GM18526 (cell line): ENCODE measurements around the gene ZNF831.

Experiments used
- POLR2A ChIP-seq: IDR thresholded peaks from 3 replicates; pipeline ENCODE4 v1.6.1; 2011; ENCODE audit not compliant: insufficient read length; ENCODE audit errors: extremely low read depth

Gene ZNF831

DNA sequence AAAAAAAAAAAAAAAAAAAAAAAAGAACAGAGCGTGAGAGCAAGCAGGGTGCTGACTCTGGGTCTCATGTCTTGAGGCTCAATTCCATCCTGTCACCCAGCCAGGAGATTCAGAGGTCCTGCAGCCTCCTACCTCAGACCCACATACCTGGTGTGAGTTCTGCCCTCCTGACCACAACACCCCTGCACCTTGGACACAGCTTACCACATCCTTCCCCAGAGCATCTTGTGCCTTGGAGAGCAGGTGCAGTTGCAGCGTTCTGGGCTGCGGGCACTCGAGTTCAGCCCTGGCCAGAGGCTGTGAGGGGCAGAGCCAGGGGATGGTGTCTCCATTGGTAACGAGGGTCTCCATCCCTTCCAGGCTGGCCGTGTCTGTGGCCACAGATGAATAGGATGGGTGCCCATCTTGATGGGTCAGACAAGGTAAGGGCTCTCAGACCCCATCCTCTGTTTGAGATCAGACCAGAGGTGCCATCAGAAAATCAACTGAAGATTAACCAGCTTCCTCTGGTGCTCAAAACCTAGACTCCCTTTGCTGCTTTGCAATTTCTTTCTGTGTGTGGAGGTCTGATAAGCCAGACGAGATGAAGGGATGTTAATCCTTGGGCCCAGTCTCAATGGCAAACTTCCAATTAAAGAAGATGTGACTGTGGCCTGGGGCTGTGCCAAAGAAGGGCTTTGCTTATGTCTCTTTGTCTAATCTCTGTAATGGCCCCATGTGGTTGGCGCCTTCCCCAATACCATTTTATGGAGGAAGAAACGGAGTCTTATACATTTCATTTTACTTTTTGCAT, 14.7 kb upstream of the ZNF831 start:
- TF ChIP-seq POLR2A, result no peak

DNA sequence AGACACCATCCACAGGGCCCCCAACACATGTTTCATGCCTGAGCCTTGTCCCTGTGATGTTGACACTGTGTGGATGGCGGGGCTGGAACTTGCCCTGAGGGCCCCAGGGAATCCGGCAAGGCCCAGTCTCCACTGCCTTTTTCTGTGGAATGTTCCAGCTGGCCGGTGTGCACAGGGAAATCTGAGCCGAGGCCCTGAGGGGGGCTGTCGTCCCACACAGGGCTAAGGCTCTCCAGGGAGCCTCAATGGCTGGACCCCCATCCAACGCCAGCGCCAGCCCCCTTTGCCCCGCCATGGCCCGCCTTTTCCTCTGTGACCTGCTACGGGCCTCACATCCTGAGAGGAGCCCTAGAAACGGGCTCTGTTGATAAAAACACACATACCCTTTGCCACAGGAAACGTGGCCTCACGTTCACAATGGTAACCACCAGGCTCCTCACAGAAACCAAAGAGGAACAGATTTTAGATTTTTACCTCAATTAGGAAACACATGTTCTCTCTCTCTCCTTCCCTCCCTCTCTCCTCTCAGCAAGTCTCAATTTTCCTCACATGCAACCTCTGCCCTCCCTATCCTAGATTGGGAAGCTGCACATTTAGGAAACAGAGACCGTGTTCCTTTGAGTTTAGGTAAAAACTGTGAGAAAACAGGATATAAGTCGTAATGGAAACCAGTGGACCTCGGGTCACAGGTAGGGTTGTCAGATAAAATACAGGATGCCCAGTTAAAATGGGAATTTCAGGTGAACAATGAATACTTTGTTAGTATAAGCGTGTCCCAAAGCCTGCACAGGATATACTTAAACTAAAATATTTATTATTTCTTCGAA, 13.7 kb upstream of the ZNF831 start:
- no peak for TF ChIP-seq POLR2A

DNA sequence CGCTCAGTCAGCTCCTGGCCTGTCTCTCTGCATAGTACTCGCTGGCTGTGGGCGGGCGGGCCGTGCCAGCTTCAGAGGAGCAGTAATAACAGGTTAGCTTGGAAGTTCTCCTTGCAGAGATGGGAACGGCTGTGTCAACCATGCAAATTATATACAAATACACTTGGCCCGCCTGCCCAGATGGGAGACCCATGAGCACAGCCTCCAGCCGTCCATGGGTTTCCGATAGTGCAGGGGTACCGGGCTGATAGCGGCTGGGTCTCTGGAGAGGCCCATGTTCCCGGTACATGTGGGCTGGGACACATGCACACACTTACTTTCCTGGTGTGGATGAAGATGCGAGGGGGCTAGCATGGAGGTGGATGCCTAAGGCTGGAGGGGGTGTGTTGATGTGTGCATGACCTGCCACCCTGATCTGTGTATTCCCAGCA, 12.8 kb upstream of the ZNF831 start:
- TF ChIP-seq POLR2A, result no peak

DNA sequence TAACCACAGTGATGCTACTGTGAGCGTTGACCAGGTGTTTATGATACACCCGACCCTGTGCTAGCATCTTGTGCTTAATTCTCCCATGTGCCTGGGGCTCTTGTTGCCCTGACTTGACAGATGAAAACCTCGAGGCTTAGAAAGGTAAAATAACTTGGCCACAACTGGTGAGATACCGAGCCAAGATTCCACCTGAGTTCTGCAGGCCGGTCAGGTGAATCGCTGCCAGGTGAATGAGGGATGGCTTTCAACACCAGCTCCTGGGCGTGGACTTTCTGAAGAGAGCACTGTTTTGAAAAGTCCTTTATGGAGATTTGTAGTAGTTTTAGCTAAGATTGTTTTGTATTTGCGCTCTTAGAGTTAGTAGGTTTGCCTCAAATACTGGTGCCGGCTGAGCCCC, 12.2 kb upstream of the ZNF831 start:
- no peak for TF ChIP-seq POLR2A

- no peak for TF ChIP-seq POLR2A
These were observed 11.8 kb upstream of the ZNF831 start for GRCh38 chr20:59151820-59152219.

GRCh38 chr20:59152559-59153354, 10.9 kb upstream of the ZNF831 start:
- TF ChIP-seq POLR2A, result no peak

DNA sequence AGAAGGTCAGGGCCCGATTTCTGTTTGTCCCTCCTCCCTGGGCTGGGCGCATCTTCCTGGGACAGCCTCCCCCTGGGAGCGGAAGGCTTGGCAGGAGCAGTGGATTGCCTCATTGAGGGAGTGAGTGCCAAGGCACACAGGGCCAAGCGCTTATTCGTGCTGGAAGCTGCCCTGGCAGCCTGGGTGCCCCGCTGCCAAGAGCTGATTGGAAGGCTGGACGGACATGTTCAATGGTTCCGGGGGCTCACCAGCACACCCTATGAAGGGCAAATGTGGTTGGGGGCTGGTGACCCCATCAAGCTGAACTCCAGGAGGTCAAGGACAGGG, 10.3 kb upstream of the ZNF831 start:
- no peak for TF ChIP-seq POLR2A

GRCh38 chr20:59153832-59154231, 9.8 kb upstream of the ZNF831 start:
- no peak for TF ChIP-seq POLR2A

DNA sequence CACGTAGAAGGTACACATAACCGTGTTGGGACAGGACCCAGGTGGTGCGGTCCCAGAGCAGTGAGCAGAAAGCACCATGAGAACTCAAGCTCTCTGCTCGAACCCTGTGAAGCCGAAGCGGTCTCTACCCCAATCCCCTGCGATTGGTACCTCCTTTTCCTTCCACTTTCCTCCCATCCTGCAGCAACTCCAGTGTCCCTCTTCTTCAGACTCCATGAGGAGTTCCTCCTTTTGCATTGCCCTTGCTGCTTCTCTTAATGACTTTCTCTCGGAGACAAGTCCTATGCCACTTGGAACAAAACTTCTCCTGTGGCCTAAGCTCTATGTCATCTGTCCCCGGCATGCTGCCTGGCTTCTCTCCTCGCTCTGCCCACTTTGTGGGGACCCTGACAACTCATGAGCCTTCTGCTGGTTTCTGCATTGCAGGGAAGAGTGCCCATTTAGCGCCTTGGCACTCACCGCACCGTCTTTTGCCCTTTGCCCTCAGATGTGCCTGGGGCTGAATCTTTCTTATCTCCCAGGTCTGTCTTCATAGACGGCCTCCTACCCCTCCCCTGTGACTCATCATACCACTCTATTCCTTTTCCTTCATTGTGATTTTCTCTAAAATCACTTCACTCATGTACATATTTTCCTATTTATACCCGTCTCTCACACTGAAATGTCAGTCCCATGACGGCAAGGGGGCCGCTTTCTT, 9.2 kb upstream of the ZNF831 start:
- TF ChIP-seq POLR2A, result no peak

DNA sequence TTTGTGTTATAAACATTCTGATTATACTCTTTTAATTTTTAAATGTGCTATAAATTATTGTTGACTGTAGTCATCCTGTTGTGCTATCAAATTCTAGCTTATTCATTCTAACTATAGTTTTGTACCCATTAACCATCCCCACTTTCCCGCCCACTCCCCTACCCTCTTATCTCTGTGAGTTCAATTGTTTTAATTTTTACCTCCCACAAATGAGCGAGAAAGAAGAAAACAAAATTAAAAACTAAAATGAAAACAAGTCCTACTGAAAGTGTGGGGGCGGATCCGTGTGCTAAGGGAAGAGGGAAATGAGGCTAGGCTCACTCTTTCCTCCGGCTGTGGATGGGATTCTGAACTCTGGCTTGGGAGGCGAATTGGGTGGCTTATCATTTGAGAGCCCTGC, 6.6 kb upstream of the ZNF831 start:
- no peak for TF ChIP-seq POLR2A

DNA sequence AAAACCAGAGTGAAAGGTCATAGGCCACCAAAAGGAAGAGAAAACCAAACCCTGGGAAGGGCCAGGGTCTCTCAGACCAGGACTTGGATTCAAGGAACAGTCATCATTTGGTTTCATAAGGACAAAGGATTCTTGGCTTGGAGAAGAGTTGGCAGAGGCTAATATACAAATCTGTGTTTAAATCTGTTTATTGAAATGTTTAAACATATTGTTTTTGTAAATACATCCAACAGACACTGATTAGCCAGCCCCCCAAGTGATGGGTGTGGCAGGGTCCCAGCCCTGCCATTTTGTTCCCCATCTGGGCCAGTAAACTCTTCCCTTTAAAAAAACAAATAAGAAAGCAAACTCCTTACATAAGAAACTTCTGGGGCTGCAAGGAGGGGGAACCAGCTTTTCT, 6.1 kb upstream of the ZNF831 start:
- no peak for TF ChIP-seq POLR2A

DNA sequence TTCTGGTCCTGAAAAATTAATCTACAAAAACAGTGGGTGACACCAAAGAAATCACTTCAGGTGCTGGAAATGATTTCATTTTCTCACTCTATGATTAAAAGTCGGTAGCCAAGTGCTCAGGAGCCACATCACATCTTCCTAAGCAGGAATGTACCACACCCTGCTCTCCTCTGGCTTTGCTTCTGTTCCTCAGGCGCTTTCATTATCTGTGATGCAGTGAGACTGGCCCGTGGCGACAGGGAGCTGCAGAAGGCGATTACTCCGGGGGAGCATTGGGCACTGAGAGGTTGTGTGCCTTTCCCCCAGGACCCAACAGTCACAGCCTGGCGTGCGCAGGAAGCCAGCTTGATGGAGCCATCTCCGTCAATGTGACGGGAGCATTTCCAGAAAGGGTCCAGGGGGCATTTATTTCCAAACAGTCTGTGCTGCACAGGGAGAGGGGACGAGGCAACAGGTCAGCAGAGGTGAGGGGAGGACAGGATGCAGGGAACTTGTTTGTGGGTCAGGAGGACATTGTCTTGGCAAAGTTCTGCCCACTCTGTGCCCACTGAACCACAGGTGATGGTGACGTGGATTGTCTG, 5.6 kb upstream of the ZNF831 start:
- no peak for TF ChIP-seq POLR2A

- TF ChIP-seq POLR2A, result no peak
These were observed 4.9 kb upstream of the ZNF831 start for GRCh38 chr20:59158673-59159072.

DNA sequence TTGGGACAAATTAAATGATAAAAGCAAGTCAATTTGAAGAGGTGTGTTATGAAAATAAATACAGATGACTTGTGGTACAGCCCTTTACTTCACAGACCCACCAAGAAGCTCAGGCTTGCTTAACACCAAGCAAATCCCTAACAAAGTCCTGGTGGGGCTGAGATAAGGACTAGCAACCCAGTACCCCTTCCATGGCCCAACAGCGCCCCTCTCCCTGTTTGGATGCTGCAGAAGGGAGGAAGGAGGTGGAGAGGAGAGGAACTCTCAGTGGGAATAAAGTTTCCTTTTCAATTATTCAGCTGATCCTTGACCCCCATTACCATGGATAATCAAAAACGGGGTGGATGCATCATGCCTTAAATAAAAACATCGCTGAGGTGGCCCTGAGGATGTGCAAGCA, 4.5 kb upstream of the ZNF831 start:
- no peak for TF ChIP-seq POLR2A

- no peak for TF ChIP-seq POLR2A
These were observed 3.9 kb upstream of the ZNF831 start for GRCh38 chr20:59159493-59160376.
